Measurements from ENCODE around the gene ABCG4. TPM values are rescaled to one million over a fixed set of nuclear protein-coding genes. Genes with fewer than 3 reads are reported as not detected.
"Not testable (repeated sequence)": the region's sequence is repeated elsewhere in the genome, so short reads cannot be mapped to it uniquely, and the experiment has no call there.

Gene ABCG4
- total and polyA plus RNA-seq, 12 donors: 0.17 to 1.6 (median 1.2) TPM

- no peaks in the 10 kb centered on the region for H3K9me3 ChIP-seq
- intact Hi-C loops (cut with DNase I): no loop called here
- 95% methylated on average over 13 of the region's 13 CpGs for WGBS, 2 donors
- no peaks in the 10 kb centered on the region for H3K27me3 ChIP-seq
- no peak overlapping the region for H3K4me3 ChIP-seq
- H3K36me3 ChIP-seq: no peaks in the 10 kb centered on the region
- DNase-seq: no peak
- no peaks in the 10 kb centered on the region for H3K4me1 ChIP-seq
- no peak for ATAC-seq
- no peak for TF ChIP-seq CTCF (IDR thresholded peaks at IDR 0.05)
- no peak overlapping the region for H3K27ac ChIP-seq
Observed at GRCh38 chr11:119158467-119158866, 9.6 kb downstream of the ABCG4 start.

- TF ChIP-seq CTCF (IDR thresholded peaks at IDR 0.05): no peak
- no peak overlapping the region for H3K27ac ChIP-seq
- no peaks in the 10 kb centered on the region for H3K27me3 ChIP-seq
- H3K4me3 ChIP-seq: no peak overlapping the region
- 95% methylated on average over 9 of the region's 9 CpGs for WGBS, 2 donors
- intact Hi-C loops (cut with DNase I): no loop called here
- no peaks in the 10 kb centered on the region for H3K9me3 ChIP-seq
- H3K4me1 ChIP-seq: no peaks in the 10 kb centered on the region
- no peaks in the 10 kb centered on the region for H3K36me3 ChIP-seq
- DNase-seq (no peak), ATAC-seq (no peak)
Observed at GRCh38 chr11:119160151-119160550, 11.3 kb downstream of the ABCG4 start.

GRCh38 chr11:119161871-119162270, 13.0 kb downstream of the ABCG4 start:
- intact Hi-C loops (cut with DNase I): no loop called here
- no peak for TF ChIP-seq CTCF (IDR thresholded peaks at IDR 0.05)
- H3K9me3 ChIP-seq: no peaks in the 10 kb centered on the region
- ATAC-seq (no peak), DNase-seq (no peak)
- no peaks in the 10 kb centered on the region for H3K27me3 ChIP-seq
- H3K4me1 ChIP-seq: no peaks in the 10 kb centered on the region
- no peak overlapping the region for H3K4me3 ChIP-seq
- H3K27ac ChIP-seq: no peak overlapping the region
- H3K36me3 ChIP-seq: no peaks in the 10 kb centered on the region
- WGBS, 2 donors: 85 to 88% methylated on average over 8 of the region's 8 CpGs

- WGBS, 2 donors: 72 to 74% methylated on average over 8 of the region's 8 CpGs
Observed at GRCh38 chr11:119166368-119167076, 17.7 kb downstream of the ABCG4 start.

GRCh38 chr11:119167077-119167458, 18.2 kb downstream of the ABCG4 start:
- intact Hi-C loops (cut with DNase I): loop anchor here in 2 of 10 donors (5.0 kb wide), 2 partner anchors 35 to 40 kb away; partner anchors contain the start of gene CBL (in 1 of the 2)
- Histone ChIP-seq H3K27ac (peak overlapping the region in 1 of 10 donors; percentile 11), H3K4me1 (peaks cover 0 to 13% (median 8%) of the 10 kb centered on the region in 9 donors)
- H3K4me3 ChIP-seq, ATAC-seq, H3K9me3 ChIP-seq, DNase-seq, H3K27me3 ChIP-seq, H3K36me3 ChIP-seq: not testable (repeated sequence)
- WGBS, 2 donors: 84 to 86% methylated on average over 10 of the region's 10 CpGs

More at GRCh38 chr11:119166368-119167076, 17.7 kb downstream of the ABCG4 start:
- no peak for TF ChIP-seq CTCF (IDR thresholded peaks at IDR 0.05)
- DNase-seq (no peak), ATAC-seq (no peak)
- H3K27ac ChIP-seq: peak overlapping the region in 1 of 10 donors; percentile 11
- H3K4me1 ChIP-seq: peaks cover 0 to 13% (median 8%) of the 10 kb centered on the region in 9 donors
- intact Hi-C loops (cut with DNase I): loop anchor here in 2 of 10 donors (5.0 kb wide), 2 partner anchors 36 to 41 kb away; partner anchors contain the start of gene CBL (in 1 of the 2)
- peaks cover 0 to 2% (median 0%) of the 10 kb centered on the region in 9 donors for H3K36me3 ChIP-seq
- no peak overlapping the region for H3K4me3 ChIP-seq
- H3K9me3 ChIP-seq: no peaks in the 10 kb centered on the region
- no peaks in the 10 kb centered on the region for H3K27me3 ChIP-seq

All from heart right ventricle (tissue), 16 donors.